ENCODE measurements around the gene OPALIN. TPM values are rescaled to one million over a fixed set of nuclear protein-coding genes. Genes with fewer than 3 reads are reported as not detected.

Gene OPALIN
- total RNA-seq, 1 donor = not detected

GRCh38 chr10:96357038-96357620 is 1.7 kb downstream of the OPALIN start:
- Histone ChIP-seq H3K9me3 (ENCODE audit: low read depth, low read length) (no peaks in the 10 kb centered on the region), H3K36me3 (ENCODE audit: insufficient read depth, low read length) (no peaks in the 10 kb centered on the region)
- TF ChIP-seq CTCF (IDR thresholded peaks at IDR 0.05; ENCODE audit: extremely low read depth, low read depth, low read length) = no peak

GRCh38 chr10:96352582-96352981 is 6.2 kb downstream of the OPALIN start:
- Histone ChIP-seq H4K20me1 (ENCODE audit: insufficient read depth, low read length) (no peaks in the 10 kb centered on the region), H3K79me2 (ENCODE audit: insufficient read depth, low read length) (no peaks in the 10 kb centered on the region), H3K27me3 (ENCODE audit: insufficient read depth, low read length) (peaks cover 3% of the 10 kb centered on the region), H3K4me2 (ENCODE audit: insufficient read depth, low read length) (no peak overlapping the region), H3K9me3 (ENCODE audit: low read depth, low read length) (no peaks in the 10 kb centered on the region), H3K27ac (ENCODE audit: low read depth, low read length) (no peak overlapping the region), H3K4me1 (ENCODE audit: insufficient read depth, low read length) (no peaks in the 10 kb centered on the region), H3K4me3 (ENCODE audit: insufficient read depth, low read length) (no peak overlapping the region), H3K36me3 (ENCODE audit: insufficient read depth, low read length) (no peaks in the 10 kb centered on the region), H2AFZ (ENCODE audit: low read length) (no peak overlapping the region)
- no peak for DNase-seq (ENCODE audit: insufficient read length, low spot score, missing footprints)
- TF ChIP-seq CTCF (IDR thresholded peaks at IDR 0.05; ENCODE audit: extremely low read depth, low read depth, low read length) = no peak

More at GRCh38 chr10:96357038-96357620, 1.7 kb downstream of the OPALIN start:
- no peak for DNase-seq (ENCODE audit: insufficient read length, low spot score, missing footprints)
- Histone ChIP-seq H3K4me2 (ENCODE audit: insufficient read depth, low read length) (no peak overlapping the region), H2AFZ (ENCODE audit: low read length) (no peak overlapping the region), H4K20me1 (ENCODE audit: insufficient read depth, low read length) (no peaks in the 10 kb centered on the region), H3K4me1 (ENCODE audit: insufficient read depth, low read length) (no peaks in the 10 kb centered on the region), H3K27me3 (ENCODE audit: insufficient read depth, low read length) (peaks cover 3% of the 10 kb centered on the region), H3K79me2 (ENCODE audit: insufficient read depth, low read length) (no peaks in the 10 kb centered on the region), H3K27ac (ENCODE audit: low read depth, low read length) (no peak overlapping the region), H3K4me3 (ENCODE audit: insufficient read depth, low read length) (no peak overlapping the region)

- Histone ChIP-seq H3K27ac (ENCODE audit: low read depth, low read length) (no peak overlapping the region), H3K36me3 (ENCODE audit: insufficient read depth, low read length) (no peaks in the 10 kb centered on the region)
- TF ChIP-seq CTCF (IDR thresholded peaks at IDR 0.05; ENCODE audit: extremely low read depth, low read depth, low read length) = no peak
These were observed 6.8 kb downstream of the OPALIN start for GRCh38 chr10:96352027-96352426.

GRCh38 chr10:96346295-96346694 is 12.5 kb downstream of the OPALIN start:
- H3K27ac ChIP-seq (ENCODE audit: low read depth, low read length) = no peak overlapping the region
- H2AFZ ChIP-seq (ENCODE audit: low read length) = no peak overlapping the region
- no peaks in the 10 kb centered on the region for H3K4me1 ChIP-seq (ENCODE audit: insufficient read depth, low read length)
- no peaks in the 10 kb centered on the region for H3K36me3 ChIP-seq (ENCODE audit: insufficient read depth, low read length)
- H3K9me3 ChIP-seq (ENCODE audit: low read depth, low read length) = no peaks in the 10 kb centered on the region
- no peak for TF ChIP-seq CTCF (IDR thresholded peaks at IDR 0.05; ENCODE audit: extremely low read depth, low read depth, low read length)
- no peak overlapping the region for H3K4me2 ChIP-seq (ENCODE audit: insufficient read depth, low read length)
- H3K79me2 ChIP-seq (ENCODE audit: insufficient read depth, low read length) = no peaks in the 10 kb centered on the region
- H3K27me3 ChIP-seq (ENCODE audit: insufficient read depth, low read length) = no peaks in the 10 kb centered on the region
- no peak overlapping the region for H3K4me3 ChIP-seq (ENCODE audit: insufficient read depth, low read length)
- H4K20me1 ChIP-seq (ENCODE audit: insufficient read depth, low read length) = no peaks in the 10 kb centered on the region
- no peak for DNase-seq (ENCODE audit: insufficient read length, low spot score, missing footprints)

More at GRCh38 chr10:96352027-96352426, 6.8 kb downstream of the OPALIN start:
- Histone ChIP-seq H2AFZ (ENCODE audit: low read length) (no peak overlapping the region), H4K20me1 (ENCODE audit: insufficient read depth, low read length) (no peaks in the 10 kb centered on the region), H3K79me2 (ENCODE audit: insufficient read depth, low read length) (no peaks in the 10 kb centered on the region), H3K9me3 (ENCODE audit: low read depth, low read length) (no peaks in the 10 kb centered on the region), H3K4me1 (ENCODE audit: insufficient read depth, low read length) (no peaks in the 10 kb centered on the region), H3K4me3 (ENCODE audit: insufficient read depth, low read length) (no peak overlapping the region), H3K27me3 (ENCODE audit: insufficient read depth, low read length) (peaks cover 3% of the 10 kb centered on the region), H3K4me2 (ENCODE audit: insufficient read depth, low read length) (no peak overlapping the region)
- no peak for DNase-seq (ENCODE audit: insufficient read length, low spot score, missing footprints)
